ENCODE measurements around the gene CHIC2.

DNA sequence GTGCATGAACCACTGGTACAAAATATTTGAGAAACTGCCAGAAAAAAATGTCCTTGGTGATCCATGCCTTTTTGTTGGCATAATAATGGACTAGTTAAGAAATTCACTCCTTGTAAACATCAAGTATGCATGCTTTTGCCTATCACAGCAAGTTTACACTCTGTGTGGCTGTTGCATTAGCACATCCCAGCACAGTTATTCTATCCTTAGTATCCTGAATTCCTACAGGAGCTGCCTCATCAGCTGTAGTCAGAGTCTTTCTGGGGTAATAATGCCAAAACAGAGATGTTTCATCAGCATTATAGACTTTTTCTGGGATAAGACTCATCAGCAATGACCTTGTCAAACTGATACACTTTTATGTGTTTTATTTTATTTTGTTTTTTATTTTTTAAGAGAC is 82.8 kb downstream of the CHIC2 start:
- TF ChIP-seq, protein P1, sequence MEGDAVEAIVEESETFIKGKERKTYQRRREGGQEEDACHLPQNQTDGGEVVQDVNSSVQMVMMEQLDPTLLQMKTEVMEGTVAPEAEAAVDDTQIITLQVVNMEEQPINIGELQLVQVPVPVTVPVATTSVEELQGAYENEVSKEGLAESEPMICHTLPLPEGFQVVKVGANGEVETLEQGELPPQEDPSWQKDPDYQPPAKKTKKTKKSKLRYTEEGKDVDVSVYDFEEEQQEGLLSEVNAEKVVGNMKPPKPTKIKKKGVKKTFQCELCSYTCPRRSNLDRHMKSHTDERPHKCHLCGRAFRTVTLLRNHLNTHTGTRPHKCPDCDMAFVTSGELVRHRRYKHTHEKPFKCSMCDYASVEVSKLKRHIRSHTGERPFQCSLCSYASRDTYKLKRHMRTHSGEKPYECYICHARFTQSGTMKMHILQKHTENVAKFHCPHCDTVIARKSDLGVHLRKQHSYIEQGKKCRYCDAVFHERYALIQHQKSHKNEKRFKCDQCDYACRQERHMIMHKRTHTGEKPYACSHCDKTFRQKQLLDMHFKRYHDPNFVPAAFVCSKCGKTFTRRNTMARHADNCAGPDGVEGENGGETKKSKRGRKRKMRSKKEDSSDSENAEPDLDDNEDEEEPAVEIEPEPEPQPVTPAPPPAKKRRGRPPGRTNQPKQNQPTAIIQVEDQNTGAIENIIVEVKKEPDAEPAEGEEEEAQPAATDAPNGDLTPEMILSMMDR (IDR thresholded peaks at IDR 0.05), result no peak
- TF ChIP-seq EP300 (IDR thresholded peaks at IDR 0.05), result no peak
